Neural progenitor cell (in vitro differentiated cells): Measurements from ENCODE around the gene CHRNG.

ENCODE experiments used
- CTCF ChIP-seq: fragments of 200-600 bp; sonication (generic); IDR thresholded peaks from 2 replicates; pipeline ENCODE4 v1.5.1; 2017; ENCODE audit warnings: antibody characterized with exemption, mild to moderate bottlenecking
- EZH2 ChIP-seq: fragments of 200-600 bp; sonication (generic); IDR thresholded peaks from 2 replicates; pipeline ENCODE4 v1.6.1; 2017; ENCODE audit warnings: antibody characterized with exemption, mild to moderate bottlenecking, moderate library complexity
- EZH2phosphoT487 ChIP-seq: fragments of 200-600 bp; sonication (generic); IDR thresholded peaks from 2 replicates; pipeline ENCODE4 v1.6.1; 2017; ENCODE audit warnings: antibody characterized with exemption

DNA sequence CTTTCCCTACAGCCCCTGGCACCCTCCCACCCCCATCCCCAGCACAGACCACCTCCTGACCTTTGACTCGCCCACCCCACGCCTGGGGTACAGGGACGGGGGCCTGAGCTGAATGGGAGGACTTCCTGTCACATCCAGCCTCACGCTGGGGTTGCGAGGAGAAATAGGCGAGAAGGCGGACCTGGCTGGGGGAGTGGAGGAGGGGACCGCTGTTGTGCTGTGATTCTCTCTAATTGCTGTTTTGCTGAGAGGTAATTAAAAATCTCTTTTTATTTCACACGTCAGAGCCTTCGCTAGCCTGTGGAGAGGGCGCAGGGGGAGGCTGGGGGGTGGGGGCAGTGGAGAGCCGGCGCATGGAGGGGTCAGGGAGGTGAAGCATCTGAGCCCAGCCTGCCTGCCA is 42.1 kb upstream of the CHRNG start:
- no peak for TF ChIP-seq CTCF
- TF ChIP-seq EZH2phosphoT487: no peak
- TF ChIP-seq EZH2: no peak
